HL-60 (cell line): ENCODE data around the gene ITGAL.

Source experiments
- CTCF ChIP-seq: IDR thresholded peaks from one replicate; pipeline ENCODE4 v1.5.1; 2011; ENCODE audit warnings: low read length, control low read depth, inconsistent platforms; ENCODE audit not compliant: insufficient read depth
- GABPA ChIP-seq: IDR thresholded peaks from 2 replicates; pipeline ENCODE4 v1.6.1; 2012; ENCODE audit warnings: low read depth
- POLR2AphosphoS5 ChIP-seq: IDR thresholded peaks from 2 replicates; pipeline ENCODE4 v1.6.1; 2012; ENCODE audit warnings: low read depth
- REST ChIP-seq: IDR thresholded peaks from 2 replicates; pipeline ENCODE4 v1.6.1; 2012; ENCODE audit warnings: low read depth; ENCODE audit not compliant: insufficient replicate concordance
- SPI1 ChIP-seq: IDR thresholded peaks from 2 replicates; pipeline ENCODE4 v1.6.1; 2012; ENCODE audit warnings: low read depth, mild to moderate bottlenecking, borderline replicate concordance

- TF ChIP-seq REST = no peak
- no peak for TF ChIP-seq CTCF
- no peak for TF ChIP-seq POLR2AphosphoS5
- TF ChIP-seq GABPA = no peak
- no peak for TF ChIP-seq SPI1
These were observed 15.3 kb upstream of the ITGAL start for GRCh38 chr16:30457256-30457655.
